LNCaP clone FGC (cell line): ENCODE measurements around the gene SLC29A3.

ENCODE experiments used
- DNase-seq: peaks from one replicate; pipeline ENCODE4 v3.0.0-alpha.2; 2011; ENCODE audit warnings: low read depth
- H3K4me3 ChIP-seq: 2 replicates; pipeline ENCODE4 v1.5.1; 2011; ENCODE audit warnings: mild to moderate bottlenecking, low read depth, low read length, control low read depth
- CTCF ChIP-seq: IDR thresholded peaks from 2 replicates; pipeline ENCODE4 v1.5.1; 2012; ENCODE audit warnings: mild to moderate bottlenecking; ENCODE audit not compliant: control insufficient read depth, insufficient read depth; ENCODE audit errors: extremely low read depth

The SLC29A3 gene

GRCh38 chr10:71344993-71345480 lies 26.0 kb downstream of the SLC29A3 start:
- TF ChIP-seq CTCF = no peak
- H3K4me3 ChIP-seq = no peak overlapping the region
- no peak for DNase-seq

GRCh38 chr10:71345694-71346093 lies 26.6 kb downstream of the SLC29A3 start:
- no peak for TF ChIP-seq CTCF
- H3K4me3 ChIP-seq = no peak overlapping the region
- no peak for DNase-seq

- DNase-seq = no peak
- no peak for TF ChIP-seq CTCF
- no peak overlapping the region for H3K4me3 ChIP-seq
Measured at GRCh38 chr10:71346731-71347130, 27.7 kb downstream of the SLC29A3 start.

GRCh38 chr10:71347587-71348395 lies 28.7 kb downstream of the SLC29A3 start:
- DNase-seq = peak; percentile 50
- H3K4me3 ChIP-seq = no peak overlapping the region
- TF ChIP-seq CTCF = no peak

- no peak for TF ChIP-seq CTCF
- DNase-seq = no peak
- H3K4me3 ChIP-seq = no peak overlapping the region
Measured at GRCh38 chr10:71348850-71349249, 29.8 kb downstream of the SLC29A3 start.

GRCh38 chr10:71349406-71349805 lies 30.3 kb downstream of the SLC29A3 start:
- no peak for TF ChIP-seq CTCF
- no peak overlapping the region for H3K4me3 ChIP-seq
- no peak for DNase-seq

GRCh38 chr10:71351087-71351486 lies 32.0 kb downstream of the SLC29A3 start:
- no peak for TF ChIP-seq CTCF
- no peak for DNase-seq
- no peak overlapping the region for H3K4me3 ChIP-seq
